ENCODE results near the gene TMED5.
"Not testable (repeated sequence)": the region's sequence is repeated elsewhere in the genome, so short reads cannot be mapped to it uniquely, and the experiment has no call there.

The TMED5 gene

DNA sequence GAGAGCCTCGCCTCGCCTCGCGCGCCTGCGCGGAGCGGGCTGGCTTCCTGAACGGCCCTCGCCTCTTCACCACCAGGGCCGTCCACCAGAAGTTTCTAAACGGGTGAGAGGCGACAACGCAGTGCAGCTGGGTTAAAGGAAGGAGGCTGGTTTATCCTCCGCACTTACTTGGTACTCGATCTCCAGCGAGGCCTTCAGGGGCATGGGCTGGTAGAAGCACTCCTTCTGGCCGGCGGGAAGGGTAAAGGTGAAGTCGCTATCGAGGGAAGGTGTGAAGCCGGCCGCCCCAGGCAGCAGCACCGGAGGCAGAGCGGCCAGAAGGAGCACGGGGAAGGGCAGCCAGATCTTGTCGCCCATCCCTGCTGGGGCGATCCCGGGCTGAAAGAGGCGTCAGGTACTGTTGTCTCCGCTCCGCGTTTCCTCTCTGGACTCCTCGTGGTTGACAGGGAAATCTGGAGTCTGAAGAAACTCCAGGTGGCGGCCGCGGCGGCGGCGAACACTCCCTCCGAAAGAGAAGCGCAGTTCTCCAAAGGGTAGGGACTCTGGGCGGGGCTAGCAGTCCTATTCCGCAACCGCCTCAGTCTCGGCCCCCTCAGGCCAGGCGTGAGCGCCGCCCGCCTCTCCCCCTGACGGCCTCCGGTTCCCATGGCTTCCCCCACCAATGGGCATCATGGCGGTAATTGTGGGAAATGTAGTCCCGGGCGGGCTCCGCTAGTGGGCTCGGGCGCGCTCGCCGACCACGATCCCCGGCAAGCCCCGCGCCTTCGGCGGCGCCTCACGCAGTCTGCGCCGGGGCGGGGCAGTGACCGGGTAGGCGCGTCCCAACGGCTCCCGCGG, at the start of gene TMED5:
Gene TMED5, minus strand, starts transcription at position 528 of the 837 bp plus-strand sequence. Its CDS starts 171 bp downstream, at position 357.
- DNase-seq (ENCODE audit: low spot score): peak; percentile 98

DNA sequence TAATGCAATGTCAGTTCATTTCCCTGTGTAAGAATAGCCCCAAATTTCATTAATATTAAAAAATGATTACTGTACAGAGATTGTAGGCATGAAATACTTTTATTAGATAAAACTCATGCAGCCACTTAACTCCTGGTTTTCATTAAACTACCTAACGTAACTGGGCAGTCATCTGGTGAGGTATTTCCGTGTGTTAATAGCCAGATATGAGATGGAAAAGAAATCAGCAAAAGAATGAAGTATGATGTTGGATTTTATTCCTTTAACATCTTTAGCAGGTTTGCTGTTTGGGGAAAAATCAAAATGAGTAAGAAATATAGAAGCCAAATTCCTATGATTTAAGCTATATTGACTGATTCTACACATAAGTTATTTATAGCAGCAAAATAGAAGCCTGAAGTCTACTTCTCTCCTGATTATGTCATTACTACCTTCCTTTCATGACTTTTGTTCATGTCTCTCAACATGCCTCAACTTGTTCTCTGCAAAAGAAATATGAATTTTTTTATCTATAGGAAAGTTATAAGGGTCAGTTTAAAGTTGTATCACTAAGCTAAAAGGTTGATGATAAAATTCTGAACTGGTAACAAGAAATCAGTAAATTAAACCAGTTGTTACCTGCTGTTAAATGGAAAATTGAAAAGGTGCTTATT, 42.9 kb upstream of the TMED5 start:
- DNase-seq (ENCODE audit: low spot score): no peak

DNA sequence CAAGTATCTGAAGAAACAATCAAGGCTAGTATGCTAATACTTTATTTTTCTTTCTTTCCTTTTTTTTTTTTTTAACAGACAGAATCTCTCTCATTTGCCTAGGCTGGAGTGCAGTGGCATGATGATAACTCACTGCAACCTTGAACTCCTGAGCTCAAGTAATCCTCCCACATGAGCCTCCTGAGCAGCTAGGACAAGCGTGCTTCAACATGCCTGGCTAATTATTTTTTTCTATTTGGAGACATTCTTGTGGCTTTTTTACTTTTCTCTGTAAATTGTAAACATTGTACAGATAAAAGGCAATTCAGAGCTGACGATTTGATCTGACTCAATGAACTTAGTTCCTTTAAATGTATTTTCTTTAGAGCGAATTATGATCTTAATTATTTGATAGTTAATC, 41.7 kb upstream of the TMED5 start:
- no peak for DNase-seq (ENCODE audit: low spot score)

DNA sequence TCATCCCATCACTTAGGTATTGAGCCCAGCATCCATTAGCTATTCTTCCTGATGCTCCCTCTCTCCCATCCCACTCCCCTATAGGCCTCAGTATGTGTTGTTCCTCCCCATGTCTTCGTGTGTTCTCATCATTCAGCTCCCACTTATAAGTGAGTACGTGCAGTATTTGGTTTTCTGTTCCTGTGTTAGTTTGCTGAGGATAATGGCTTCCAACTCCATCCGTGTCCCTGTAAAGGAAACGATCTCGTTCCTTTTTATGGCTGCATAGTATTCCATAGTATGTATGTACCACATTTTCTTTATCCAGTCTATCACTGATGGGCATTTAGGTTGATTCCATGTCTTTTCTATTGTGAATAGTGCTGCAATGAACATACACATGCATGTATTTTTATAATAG, 40.5 kb upstream of the TMED5 start:
- not testable (repeated sequence) for DNase-seq (ENCODE audit: low spot score)

DNA sequence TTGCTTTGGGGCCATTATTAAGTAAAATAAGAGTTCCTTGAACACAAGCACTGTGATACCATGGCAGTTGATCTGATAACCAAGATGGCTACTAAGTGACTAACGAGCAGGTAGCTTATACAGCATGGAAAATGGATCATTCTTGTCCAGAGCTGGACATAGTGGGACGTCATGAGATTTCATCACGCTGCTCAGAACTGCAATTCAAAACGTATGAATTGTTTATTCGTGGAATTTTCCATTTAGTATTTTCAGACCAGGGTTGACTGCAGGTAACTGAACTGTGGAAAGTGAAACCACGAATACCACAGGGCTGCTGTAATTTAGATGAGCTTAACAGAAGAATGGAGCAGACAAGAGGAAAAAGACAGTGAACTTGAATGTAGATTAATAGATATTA, 39.2 kb upstream of the TMED5 start:
- no peak for DNase-seq (ENCODE audit: low spot score)

DNA sequence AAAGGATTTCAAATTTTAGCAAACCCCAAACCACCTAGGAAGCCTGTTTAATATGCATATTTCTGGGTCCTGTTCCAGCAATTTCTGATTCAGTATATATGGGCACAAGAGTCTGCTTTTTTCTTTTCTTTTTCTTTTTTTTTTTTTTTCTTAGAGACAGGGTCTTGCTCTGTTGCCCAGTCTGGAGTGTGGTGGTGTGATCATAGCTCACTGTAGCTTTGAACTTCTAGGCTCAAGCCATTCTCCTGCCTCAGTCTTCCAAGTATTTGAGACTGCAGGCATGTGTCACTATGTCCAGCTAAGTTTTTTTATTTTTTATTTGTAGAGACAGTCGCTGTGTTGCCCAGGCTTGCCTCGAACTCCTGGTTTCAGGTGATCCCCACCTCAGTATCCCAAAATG, 35.1 kb upstream of the TMED5 start:
- DNase-seq (ENCODE audit: low spot score): no peak

DNA sequence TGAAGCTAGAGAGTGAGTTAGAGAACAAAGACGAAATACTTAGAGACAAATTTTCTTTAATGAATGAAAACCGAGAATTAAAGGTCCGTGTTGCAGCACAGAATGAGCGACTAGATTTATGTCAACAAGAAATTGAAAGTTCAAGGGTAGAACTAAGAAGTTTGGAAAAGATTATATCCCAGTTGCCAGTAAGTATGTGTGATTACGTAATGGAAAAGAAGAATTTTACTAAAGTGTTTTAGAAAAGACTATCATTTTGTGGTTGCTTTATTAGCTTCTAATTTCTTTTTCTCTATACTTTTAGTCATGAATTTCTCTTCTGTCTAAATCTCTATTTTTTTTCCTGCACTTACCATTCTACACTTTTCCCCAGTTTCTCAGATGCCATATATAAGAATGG, 27.0 kb upstream of the TMED5 start:
- no peak for DNase-seq (ENCODE audit: low spot score)

DNA sequence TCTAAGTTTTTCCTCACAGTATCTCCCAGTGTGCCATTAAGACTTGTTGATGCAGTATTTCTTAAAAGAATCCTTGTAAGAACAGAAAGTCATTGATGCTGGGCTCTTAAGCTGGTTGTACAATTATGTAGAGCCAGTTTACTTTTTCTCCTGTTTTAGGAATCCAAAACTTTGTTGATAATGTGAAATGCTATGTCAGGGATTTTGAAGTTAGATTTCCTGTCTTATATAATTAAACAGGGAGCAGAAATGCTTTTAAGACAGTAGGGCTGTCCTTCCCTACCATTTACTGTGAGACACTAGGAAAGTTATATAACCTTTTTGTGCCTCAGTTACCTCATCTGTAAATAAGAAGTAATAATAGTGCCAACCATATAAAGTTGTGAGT, 26.3 kb upstream of the TMED5 start:
- no peak for DNase-seq (ENCODE audit: low spot score)

DNA sequence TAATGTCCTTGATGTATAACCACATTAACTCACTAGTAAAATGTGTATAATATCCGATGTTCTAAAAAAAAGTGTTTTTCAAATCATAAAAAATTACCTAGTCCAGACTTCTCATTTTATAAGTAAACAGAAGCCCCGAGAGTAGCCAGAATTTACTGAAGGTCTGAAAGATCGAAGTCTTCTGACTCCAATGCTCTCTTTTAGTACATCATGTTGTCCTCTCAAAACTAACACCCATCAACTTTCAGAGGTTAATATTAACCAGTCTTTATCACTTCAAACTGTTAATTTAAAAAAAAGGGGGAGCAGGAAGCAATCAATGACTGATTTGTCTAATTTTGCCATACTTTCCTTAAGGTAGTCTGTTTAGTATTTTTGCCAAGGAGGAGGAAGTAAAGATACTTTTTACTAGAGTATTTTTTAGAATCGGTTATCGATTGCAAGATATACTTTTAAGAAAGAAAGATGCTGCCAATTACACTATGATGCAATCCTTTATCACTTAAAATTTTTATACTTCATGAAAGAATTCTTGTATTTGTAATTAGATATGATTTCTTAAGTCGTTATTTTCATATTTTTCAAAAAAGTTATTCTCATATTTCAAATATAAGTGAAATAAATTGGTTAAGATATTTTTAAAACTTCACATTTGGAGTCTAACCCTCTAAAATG, 25.8 kb upstream of the TMED5 start:
- no peak for DNase-seq (ENCODE audit: low spot score)

DNA sequence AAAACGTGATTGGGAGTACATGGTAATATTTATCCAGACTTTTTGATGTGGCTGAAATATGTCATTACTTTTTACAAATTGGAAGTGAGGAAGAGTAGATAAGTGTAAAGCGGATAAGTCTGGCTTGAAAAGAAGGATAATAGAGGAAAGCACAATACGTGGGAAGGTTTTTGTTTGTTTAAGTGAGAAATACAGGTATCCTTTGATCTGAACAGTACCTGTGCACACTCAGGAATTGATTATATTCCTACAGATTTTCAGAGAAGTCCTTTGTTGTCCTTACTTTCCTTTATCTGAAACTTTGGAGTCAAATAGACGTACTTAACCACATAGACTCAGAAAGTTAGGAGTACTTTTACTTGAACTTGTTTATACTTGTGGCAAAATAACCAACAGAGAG, 20.5 kb upstream of the TMED5 start:
- no peak for DNase-seq (ENCODE audit: low spot score)

DNA sequence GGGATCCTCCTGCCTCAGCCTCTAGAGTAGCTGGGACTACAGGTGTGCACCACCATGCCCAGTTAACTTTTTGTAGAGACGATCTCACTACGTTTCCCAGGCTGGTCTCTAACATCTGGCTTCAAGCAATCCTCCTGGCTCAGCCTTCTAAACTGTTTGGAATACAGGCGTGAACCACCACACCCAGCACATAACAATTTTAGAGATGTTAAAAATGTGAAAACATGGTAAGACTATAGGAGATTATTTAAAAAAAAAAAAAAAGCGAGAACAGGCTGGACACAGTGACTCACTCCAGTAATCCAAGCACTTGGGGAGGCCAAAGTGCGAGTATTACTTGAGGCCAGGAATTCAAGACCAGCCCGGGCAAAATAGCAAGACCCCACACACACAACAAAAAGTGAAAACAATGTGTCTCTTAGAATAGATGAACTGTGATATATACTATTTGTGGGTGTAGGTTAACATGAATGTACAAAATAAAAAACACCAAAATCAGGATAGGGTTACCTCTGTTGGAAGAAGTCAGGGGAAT, 19.9 kb upstream of the TMED5 start:
- no peak for DNase-seq (ENCODE audit: low spot score)

DNA sequence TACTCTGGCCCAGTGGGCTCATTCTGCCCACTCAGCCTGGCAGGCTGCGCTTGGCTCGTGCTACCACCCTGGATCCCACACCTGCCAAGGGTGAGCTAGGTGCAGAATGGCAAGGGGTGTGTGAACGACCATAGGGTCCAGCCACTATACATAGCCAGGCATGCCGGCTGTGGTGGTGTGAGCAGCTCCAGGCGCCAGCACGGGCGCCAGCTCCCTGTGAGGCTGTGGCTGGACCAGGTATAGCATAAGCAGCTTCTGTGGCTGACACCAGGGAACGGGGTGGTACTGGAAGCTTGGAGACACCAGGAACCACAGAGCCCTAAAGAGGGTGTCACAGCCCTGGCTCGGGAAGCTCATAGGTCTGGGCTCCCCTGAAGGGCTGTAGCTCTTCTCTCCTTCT, 18.9 kb upstream of the TMED5 start:
- no peak for DNase-seq (ENCODE audit: low spot score)

DNA sequence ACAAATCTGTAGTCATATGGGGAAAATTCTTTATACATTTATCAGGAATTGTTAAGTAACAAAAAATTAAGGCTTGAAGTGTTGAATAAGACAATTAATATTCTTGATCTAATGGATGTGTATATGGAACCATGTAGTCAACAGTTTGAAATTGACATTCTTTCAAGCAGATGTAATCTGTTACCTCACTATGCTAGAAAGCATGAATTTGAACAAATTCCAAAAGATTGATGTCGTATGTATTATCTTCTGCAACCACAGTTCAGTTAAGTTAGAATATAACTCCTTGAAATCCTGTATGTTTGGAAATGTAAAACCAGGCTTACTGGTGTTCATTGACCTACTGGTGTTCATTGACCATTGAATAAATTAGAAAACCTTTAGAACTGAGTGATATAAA, 16.4 kb upstream of the TMED5 start:
- DNase-seq (ENCODE audit: low spot score): no peak

DNA sequence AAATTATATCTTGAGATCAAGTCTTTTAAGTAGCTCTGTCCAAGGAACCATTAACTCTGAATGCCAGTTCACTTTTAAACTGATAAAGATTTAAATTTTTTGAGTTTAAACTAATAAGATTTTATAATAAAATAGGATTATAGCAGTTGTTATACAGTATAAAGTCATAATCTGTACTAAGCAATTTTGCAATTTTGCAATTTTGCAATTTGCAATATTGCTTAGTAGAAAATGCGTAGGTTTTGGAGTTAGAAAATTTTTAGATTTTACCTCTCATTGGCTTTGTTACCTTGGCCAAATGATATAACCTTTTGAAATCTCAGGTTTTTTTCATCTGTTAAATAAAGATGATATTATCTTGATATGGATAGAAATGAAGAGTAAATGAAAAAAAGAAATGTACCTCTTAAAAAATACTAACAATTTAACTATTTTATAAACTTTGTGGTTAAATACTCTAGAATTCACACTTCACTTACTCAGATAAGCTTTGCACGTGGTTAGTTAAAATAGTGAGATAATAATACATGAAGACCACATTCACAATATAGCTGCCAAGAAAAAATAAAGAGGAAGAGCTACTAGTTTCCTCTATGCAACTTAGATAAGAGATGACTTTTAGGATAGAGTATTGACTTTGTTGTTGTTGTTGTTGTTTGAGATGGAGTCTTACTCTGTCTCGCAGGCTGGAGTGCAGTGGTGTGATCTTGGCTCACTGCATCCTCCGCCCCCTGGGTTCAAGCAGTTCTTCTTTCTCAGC, 14.2 kb upstream of the TMED5 start:
- DNase-seq (ENCODE audit: low spot score): no peak

DNA sequence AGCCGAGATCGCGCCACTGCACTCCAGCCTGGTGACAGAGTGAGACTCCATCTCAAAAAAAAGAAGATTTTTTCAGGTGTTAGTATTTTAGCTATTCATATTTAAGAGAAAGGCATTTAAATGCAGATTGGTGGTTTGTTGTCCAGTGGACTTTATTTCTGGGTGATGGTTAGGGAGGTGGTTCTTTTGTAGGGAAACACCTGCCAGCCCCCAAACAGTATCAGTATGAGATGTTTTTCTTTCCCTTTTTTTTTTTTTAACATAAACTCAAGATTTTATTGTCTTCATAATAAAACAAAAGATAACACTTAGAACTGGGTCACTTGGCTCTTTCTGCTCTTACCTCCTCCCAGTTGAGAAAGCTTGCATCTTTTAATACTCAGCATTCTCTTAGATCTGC, 10.2 kb upstream of the TMED5 start:
- DNase-seq (ENCODE audit: low spot score): no peak

DNA sequence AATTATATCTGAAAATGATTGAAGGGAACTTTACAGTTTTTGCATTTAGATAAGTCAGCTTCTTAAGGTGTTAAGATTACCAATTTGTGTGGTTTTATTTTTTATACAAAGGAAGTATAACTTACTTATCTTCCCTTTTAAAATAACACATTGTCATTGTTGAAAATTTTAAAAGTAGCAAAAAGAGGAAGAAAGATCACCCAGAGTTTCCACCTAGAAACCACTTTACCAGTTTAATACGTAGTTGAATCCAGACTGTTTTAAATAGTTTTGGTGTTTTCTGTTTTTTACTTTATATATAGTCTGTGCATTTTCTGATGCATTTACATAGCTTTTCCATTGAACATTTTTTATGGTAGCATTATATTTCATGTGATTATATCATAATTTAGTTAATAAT, 6.5 kb upstream of the TMED5 start:
- DNase-seq (ENCODE audit: low spot score): no peak

DNA sequence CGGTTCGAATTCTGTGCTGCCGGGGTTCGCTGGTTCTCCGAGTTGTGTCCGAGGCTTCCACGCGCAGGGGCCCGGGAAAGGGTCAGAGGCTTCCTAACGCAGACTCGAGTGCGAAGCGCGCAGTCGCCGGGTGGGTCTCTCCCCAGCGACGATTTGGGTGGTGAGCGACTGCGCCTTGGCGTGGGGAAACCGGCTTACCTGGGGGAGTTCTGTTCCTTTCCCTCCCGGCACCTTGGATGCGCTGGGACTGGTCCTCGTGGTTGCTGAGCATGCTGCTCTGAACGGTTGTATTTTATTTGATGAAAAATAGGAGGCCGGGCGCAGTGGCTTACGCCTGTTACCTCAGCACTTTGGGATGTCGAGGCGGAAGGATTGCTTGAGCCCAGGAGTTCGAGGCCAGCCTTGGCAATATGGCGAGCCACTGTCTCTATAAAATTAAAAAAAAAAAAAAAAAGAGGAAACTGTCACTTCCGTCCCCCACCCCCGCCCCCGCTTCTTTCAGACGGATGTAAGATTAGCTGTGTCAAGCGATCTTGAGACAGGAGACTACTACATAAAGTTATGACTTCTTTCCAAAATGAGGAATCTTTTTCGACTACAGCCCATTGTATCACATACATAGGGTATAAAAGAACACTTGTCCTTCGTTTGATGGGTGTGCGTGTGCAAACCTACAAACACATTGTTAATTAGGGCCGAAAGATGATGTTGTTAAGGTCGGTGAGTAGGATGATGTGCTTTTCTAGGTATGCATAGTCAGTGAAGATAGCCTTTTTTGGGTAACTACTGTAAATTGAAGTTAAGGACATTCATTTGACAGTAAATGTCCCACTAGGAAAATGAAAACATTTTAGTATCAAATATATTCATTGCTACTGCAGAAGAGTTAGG, 755 bp upstream of the TMED5 start, which contains the start of gene CCDC18:
Gene CCDC18, plus strand, starts transcription at position 2 of the 891 bp plus-strand sequence. CDS start 2,638 bp downstream, outside the sequence.
- no peak for DNase-seq (ENCODE audit: low spot score)

DNA sequence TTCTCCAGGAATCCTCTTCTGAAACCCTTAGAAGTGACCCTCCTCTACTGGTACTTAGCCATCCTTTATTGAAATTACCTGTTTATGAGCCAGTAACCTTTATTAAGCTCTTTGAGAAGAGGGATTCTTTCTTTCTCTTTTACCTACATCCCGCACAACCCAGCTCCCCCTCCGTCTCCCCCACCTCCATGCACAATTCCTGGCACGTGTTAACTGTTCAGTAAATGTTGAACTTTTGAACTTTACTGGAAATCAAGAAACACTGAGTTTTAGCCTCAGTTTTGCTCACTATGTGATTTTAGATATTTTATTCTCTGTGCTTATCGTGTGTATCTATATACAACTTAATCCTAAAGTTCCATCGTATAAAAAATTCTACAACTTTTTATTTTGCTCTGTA, 1.8 kb downstream of the TMED5 start:
- DNase-seq (ENCODE audit: low spot score): no peak

DNA sequence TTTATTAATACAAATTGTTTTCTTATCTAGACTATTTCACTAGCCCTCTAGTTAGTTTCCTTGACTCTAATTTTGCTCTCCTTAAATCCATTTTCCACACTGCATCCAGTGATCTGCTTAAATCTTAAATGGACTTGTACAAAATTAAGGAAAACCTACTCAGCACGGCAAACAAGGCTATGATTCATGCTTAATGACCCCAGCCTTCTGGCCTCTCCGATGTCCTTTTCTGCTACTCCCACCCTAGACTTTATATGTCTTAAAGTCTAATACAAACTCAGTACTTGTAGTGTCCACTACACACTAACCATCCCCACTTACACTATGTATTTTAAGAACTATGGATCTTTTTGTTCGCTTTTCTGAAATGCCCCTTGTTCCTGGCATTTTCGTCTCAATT, 2.2 kb downstream of the TMED5 start:
- DNase-seq (ENCODE audit: low spot score): no peak

DNA sequence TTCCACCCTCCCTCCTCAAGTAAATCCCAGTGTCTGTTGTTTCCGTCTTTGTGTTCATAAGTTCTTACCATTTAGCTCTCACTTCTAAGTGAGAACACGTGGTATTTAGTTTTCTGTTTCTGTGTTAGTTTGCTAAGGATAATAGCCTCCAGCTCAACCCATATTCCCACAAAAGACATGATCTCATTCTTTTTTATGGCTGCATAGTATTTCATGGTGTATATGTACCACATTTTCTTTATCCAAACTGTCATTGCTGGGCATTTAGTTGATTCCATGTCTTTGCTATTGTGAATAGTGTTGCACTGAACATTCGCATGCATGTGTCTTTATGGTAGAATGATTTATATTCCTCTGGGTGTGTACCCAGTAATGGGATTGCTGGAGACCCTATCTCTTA, 5.6 kb downstream of the TMED5 start:
- not testable (repeated sequence) for DNase-seq (ENCODE audit: low spot score)

DNA sequence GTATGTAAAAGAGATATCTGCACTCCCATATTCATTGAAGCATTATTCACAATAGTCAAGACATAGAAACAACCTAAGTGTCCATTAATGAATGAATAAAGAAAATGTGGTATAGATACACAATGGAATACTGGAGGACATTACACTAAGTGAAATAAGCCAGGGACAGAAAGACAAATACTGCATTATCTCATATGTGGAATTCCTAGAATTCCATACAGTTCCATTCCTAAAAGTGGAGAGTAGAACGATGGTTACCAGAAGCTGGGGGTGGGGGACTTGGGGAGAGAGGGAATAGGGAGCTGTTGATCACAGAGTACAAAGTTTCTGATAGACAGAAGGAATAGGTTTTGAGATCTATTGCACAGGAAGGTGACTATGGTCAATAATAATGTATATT, 7.4 kb downstream of the TMED5 start:
- no peak for DNase-seq (ENCODE audit: low spot score)

Measured in globus pallidus (tissue), 1 donor.